HL-60 (cell line): ENCODE results near the gene KCNK17.
A peak's percentile ranks its signal among the peaks of the same experiment; 100 is the strongest.

Source experiments
- DNase-seq, 2 experiments: peaks; one replicate each; pipeline ENCODE4 v3.0.0-alpha.2; 2010 to 2020; ENCODE audit warnings: low read depth in 1 of 2, low spot score in 1 of 2
- H3K27ac ChIP-seq: fragments of 250-450 bp; sonication (Bioruptor Pico); replicated peaks from 2 replicates; pipeline ENCODE4 v1.5.1; 2020; ENCODE audit warnings: mild to moderate bottlenecking, moderate library complexity
- H3K27me3 ChIP-seq: fragments of 250-450 bp; sonication (Bioruptor Pico); 2 replicates; pipeline ENCODE4 v1.5.1; 2021; ENCODE audit warnings: mild to moderate bottlenecking, moderate library complexity; ENCODE audit not compliant: insufficient read depth, poor library complexity, severe bottlenecking
- H3K4me3 ChIP-seq: replicated peaks from 2 replicates; pipeline ENCODE4 v1.5.1; 2011; ENCODE audit warnings: mild to moderate bottlenecking, control low read depth, low read length; ENCODE audit not compliant: insufficient read depth
- CTCF ChIP-seq: IDR thresholded peaks from one replicate; pipeline ENCODE4 v1.5.1; 2011; ENCODE audit warnings: low read length, control low read depth, inconsistent platforms; ENCODE audit not compliant: insufficient read depth
- GABPA ChIP-seq: IDR thresholded peaks from 2 replicates; pipeline ENCODE4 v1.6.1; 2012; ENCODE audit warnings: low read depth
- POLR2AphosphoS5 ChIP-seq: IDR thresholded peaks from 2 replicates; pipeline ENCODE4 v1.6.1; 2012; ENCODE audit warnings: low read depth
- SPI1 ChIP-seq: IDR thresholded peaks from 2 replicates; pipeline ENCODE4 v1.6.1; 2012; ENCODE audit warnings: low read depth, mild to moderate bottlenecking, borderline replicate concordance
- TF ChIP-seq, protein P1 (sequence below): IDR thresholded peaks from 2 replicates; pipeline ENCODE4 v1.6.1; 2012; ENCODE audit warnings: low read depth; ENCODE audit not compliant: insufficient replicate concordance

The KCNK17 gene

GRCh38 chr6:39335780-39336545, 21.7 kb upstream of the KCNK17 start:
- Histone ChIP-seq H3K4me3 (no peak overlapping the region), H3K27me3 (no peaks in the 10 kb centered on the region), H3K27ac (no peak overlapping the region)
- TF ChIP-seq SPI1, result no peak
- TF ChIP-seq CTCF, result no peak
- TF ChIP-seq GABPA, result no peak
- TF ChIP-seq POLR2AphosphoS5, result no peak
- TF ChIP-seq, protein P1, sequence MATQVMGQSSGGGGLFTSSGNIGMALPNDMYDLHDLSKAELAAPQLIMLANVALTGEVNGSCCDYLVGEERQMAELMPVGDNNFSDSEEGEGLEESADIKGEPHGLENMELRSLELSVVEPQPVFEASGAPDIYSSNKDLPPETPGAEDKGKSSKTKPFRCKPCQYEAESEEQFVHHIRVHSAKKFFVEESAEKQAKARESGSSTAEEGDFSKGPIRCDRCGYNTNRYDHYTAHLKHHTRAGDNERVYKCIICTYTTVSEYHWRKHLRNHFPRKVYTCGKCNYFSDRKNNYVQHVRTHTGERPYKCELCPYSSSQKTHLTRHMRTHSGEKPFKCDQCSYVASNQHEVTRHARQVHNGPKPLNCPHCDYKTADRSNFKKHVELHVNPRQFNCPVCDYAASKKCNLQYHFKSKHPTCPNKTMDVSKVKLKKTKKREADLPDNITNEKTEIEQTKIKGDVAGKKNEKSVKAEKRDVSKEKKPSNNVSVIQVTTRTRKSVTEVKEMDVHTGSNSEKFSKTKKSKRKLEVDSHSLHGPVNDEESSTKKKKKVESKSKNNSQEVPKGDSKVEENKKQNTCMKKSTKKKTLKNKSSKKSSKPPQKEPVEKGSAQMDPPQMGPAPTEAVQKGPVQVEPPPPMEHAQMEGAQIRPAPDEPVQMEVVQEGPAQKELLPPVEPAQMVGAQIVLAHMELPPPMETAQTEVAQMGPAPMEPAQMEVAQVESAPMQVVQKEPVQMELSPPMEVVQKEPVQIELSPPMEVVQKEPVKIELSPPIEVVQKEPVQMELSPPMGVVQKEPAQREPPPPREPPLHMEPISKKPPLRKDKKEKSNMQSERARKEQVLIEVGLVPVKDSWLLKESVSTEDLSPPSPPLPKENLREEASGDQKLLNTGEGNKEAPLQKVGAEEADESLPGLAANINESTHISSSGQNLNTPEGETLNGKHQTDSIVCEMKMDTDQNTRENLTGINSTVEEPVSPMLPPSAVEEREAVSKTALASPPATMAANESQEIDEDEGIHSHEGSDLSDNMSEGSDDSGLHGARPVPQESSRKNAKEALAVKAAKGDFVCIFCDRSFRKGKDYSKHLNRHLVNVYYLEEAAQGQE, result no peak
- DNase-seq, result peak in 1 of 2 experiments; percentile 48

GRCh38 chr6:39333644-39334438, 19.6 kb upstream of the KCNK17 start:
- no peak for TF ChIP-seq SPI1
- TF ChIP-seq GABPA, result no peak
- TF ChIP-seq, protein P1, result no peak
- H3K4me3 ChIP-seq, result no peak overlapping the region
- DNase-seq, result no peak
- no peaks in the 10 kb centered on the region for H3K27me3 ChIP-seq
- no peak overlapping the region for H3K27ac ChIP-seq

DNA sequence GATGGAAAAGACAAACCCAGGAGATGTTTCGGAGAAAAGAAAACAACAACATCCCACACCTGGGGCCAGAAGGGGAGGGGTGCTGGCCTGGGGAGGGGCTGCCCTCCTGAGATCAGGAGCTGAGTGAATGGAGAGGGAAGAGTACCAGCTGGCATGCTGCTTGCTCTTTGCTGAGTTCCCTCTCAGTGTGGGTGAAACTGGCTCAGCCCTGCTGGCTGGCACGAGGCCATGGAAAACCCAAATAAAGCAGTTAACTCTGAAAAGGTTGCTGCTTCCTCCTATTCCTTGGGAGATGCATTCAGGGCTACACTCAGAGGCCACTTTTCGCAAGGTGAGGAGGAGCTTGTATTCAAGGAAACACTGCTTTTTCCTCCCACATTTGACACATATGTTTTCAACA, 16.3 kb upstream of the KCNK17 start:
- no peak for TF ChIP-seq SPI1
- 0 out of 2 replicates have a peak, but pooled peaks have one; percentile 32 for TF ChIP-seq POLR2AphosphoS5
- DNase-seq, result peak in 1 of 2 experiments; percentile 65

DNA sequence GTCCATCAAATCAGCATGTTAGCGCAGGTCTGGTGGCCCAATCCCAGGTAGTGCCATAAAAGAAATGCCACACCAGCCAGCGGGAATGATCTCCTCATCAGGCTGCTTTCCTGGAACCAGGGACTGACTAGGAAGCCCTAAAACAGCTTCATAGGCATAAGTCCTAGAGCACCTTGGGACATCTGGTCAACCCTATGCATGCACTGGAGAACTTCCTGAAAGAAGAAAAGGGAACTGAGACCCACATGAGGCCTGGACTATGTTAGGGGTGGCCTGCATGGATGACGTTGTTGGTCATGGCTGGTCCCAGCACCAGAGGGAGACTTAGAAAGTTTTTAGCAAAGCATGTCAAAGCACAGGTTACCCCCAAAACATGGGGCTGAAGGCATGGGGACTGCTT, 15.8 kb upstream of the KCNK17 start:
- Histone ChIP-seq H3K27me3 (no peaks in the 10 kb centered on the region), H3K27ac (peak overlapping the region; percentile 47)
- TF ChIP-seq CTCF (no peak), SPI1 (peak; percentile 93)

More for the DNA sequence above, 16.3 kb upstream of the KCNK17 start:
- Histone ChIP-seq H3K4me3 (no peak overlapping the region), H3K27ac (peak overlapping the region; percentile 47), H3K27me3 (no peaks in the 10 kb centered on the region)

More for the DNA sequence above, 15.8 kb upstream of the KCNK17 start:
- DNase-seq, result peak; percentile 48 to 75
- H3K4me3 ChIP-seq, result no peak overlapping the region
